ENCODE measurements around the gene SLC1A7. TPM values are rescaled to one million over a fixed set of nuclear protein-coding genes. Genes with fewer than 3 reads are reported as not detected.

Gene SLC1A7
- polyA plus RNA-seq, 3 donors from 2014 or later: 2.1 to 6.4 (median 4.8) TPM

- Mint-ChIP-seq H3K27me3 (ENCODE audit: low read depth in 3 of 3) (peaks cover 2 to 6% (median 5%) of the 10 kb centered on the region in 3 donors), H3K4me3 (peak overlapping the region in 4 of 5 donors; percentile 41 to 61 (median 50)), H3K36me3 (no peaks in the 10 kb centered on the region), H3K9me3 (no peaks in the 10 kb centered on the region), H3K4me1 (peaks cover 57 to 58% of the 10 kb centered on the region in 2 donors), H3K27ac (peak overlapping the region; percentile 78 to 91 (median 84))
- peak in 1 of 3 donors; percentile 35 for DNase-seq
These were observed 16.6 kb downstream of the SLC1A7 start for GRCh38 chr1:53125623-53126360.

DNA sequence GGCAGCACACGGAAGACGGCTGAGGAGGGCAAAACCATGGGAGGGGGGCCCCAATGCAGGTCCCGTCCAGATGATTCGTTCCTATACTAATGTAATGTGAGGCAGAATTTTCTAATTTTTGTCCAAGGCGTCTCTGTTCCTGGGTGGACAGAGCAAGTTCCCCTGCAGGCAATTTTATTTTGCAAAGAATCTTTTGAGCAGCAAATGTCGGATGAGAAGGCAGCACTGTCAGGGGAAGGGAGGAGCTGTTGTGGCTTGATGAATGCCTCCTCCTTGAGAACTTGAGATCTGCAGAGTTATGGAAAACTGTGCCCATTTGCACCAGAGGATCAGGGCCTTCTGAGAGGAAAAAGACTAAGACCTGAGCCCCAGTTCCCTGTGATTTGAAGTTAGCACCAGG lies 17.3 kb downstream of the SLC1A7 start:
- H3K36me3 Mint-ChIP-seq: no peaks in the 10 kb centered on the region
- no peak for DNase-seq
- peaks cover 53 to 56% of the 10 kb centered on the region in 2 donors for H3K4me1 Mint-ChIP-seq
- no peaks in the 10 kb centered on the region for H3K9me3 Mint-ChIP-seq
- peak overlapping the region in 3 of 5 donors; percentile 1 to 44 (median 9) for H3K4me3 Mint-ChIP-seq
- peaks cover 2 to 6% (median 5%) of the 10 kb centered on the region in 3 donors for H3K27me3 Mint-ChIP-seq (ENCODE audit: low read depth in 3 of 3)
- peak overlapping the region; percentile 43 to 91 (median 79) for H3K27ac Mint-ChIP-seq

DNA sequence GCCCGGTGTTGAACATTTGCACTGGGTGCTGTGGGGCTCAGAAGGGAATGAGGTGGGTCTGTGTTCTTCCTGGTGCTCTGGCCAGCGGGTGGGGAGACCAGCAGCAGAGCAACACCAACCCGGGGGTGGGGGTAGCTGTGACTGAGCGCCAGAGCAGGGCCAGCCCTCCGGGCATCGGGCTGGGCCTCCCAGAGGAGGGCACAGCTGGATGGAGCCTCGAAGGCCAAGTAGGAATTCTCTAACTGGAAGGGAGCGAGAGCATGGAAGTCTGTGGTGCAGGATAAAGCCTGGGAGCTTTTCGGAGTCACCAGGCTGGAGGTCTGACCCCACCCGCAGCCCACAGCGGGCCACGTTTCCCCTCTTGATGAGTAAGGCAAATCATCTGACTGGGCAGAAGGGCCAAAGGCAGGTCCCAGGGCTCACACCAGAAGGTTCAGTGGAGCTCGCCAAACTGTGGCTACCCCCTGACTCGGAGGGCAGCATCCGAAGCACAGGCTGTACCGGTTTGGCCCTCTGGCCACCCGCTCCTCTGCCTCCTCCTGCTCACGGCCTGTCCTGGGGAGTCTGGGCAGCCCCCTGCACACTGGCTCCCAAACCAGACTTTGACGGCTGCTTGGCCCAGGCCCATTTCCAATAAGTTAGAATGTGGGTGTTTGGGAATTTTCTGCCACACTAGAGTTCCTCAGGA lies 18.8 kb downstream of the SLC1A7 start:
- Mint-ChIP-seq H3K9me3 (no peaks in the 10 kb centered on the region), H3K4me3 (no peak overlapping the region), H3K36me3 (no peaks in the 10 kb centered on the region), H3K27ac (no peak overlapping the region), H3K27me3 (ENCODE audit: low read depth in 3 of 3) (peaks cover 2 to 5% (median 5%) of the 10 kb centered on the region in 3 donors), H3K4me1 (peaks cover 44% of the 10 kb centered on the region in 2 donors)
- DNase-seq: no peak

DNA sequence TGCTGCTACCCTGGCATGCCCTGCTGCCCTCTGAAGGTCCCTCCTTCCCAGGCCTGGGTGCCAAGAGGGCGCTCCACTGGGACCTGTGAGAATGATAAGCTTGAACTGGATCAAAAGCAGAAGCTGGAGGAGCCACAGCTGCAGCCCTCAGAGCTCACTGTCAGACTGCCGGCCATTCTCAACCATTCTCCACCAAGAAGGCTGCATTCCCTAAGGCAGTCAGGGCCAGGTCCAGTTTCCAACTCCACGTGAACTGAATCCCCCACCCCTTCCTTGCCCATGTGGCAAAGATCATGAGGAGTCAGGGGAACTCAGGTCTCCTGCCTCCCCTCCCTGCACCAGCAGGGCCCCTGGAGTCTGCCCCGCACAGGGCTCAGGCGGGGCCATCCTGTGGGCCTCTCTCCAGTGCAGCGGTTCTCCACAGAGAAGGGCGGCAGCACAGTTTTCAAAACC lies 19.5 kb downstream of the SLC1A7 start:
- H3K4me3 Mint-ChIP-seq: no peak overlapping the region
- no peak overlapping the region for H3K27ac Mint-ChIP-seq
- H3K27me3 Mint-ChIP-seq (ENCODE audit: low read depth in 3 of 3): peaks cover 2 to 5% (median 3%) of the 10 kb centered on the region in 3 donors
- H3K9me3 Mint-ChIP-seq: no peaks in the 10 kb centered on the region
- DNase-seq: no peak
- no peaks in the 10 kb centered on the region for H3K36me3 Mint-ChIP-seq
- H3K4me1 Mint-ChIP-seq: peaks cover 38% of the 10 kb centered on the region in 2 donors

- peaks cover 0 to 6% (median 2%) of the 10 kb centered on the region in 3 donors for H3K27me3 Mint-ChIP-seq (ENCODE audit: low read depth in 3 of 3)
These were observed 20.1 kb downstream of the SLC1A7 start for GRCh38 chr1:53122201-53122885.

GRCh38 chr1:53121319-53122172 lies 20.9 kb downstream of the SLC1A7 start:
- H3K4me1 Mint-ChIP-seq: peaks cover 24 to 26% of the 10 kb centered on the region in 2 donors
- peak overlapping the region in 1 of 6 donors; percentile 58 for H3K27ac Mint-ChIP-seq
- H3K9me3 Mint-ChIP-seq: no peaks in the 10 kb centered on the region
- H3K27me3 Mint-ChIP-seq (ENCODE audit: low read depth in 3 of 3): peaks cover 2 to 6% (median 3%) of the 10 kb centered on the region in 3 donors
- no peaks in the 10 kb centered on the region for H3K36me3 Mint-ChIP-seq
- H3K4me3 Mint-ChIP-seq: no peak overlapping the region
- DNase-seq: no peak

More at GRCh38 chr1:53122201-53122885, 20.1 kb downstream of the SLC1A7 start:
- Mint-ChIP-seq H3K9me3 (no peaks in the 10 kb centered on the region), H3K27ac (no peak overlapping the region), H3K4me3 (no peak overlapping the region), H3K36me3 (no peaks in the 10 kb centered on the region), H3K4me1 (peaks cover 32% of the 10 kb centered on the region in 2 donors)
- DNase-seq: no peak

DNA sequence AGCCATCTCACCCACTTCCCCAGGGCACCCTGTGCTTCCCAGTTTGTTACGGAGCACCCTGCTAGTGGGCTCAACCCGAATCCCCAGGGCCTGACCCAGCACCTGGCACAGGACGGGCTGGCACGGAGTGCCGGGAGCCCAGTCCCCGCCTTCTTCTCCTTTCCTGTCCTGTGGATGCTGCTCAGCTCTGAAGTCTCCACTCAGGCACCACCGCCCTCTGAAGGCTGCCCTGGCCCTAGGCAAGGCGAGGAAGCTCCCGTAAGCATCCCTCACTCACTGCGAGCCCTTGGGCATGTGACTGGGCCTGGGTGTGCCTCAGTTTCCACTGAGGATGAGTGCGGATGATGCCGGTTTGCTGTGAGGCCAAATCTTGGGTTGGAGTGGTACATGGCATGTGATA lies 21.8 kb downstream of the SLC1A7 start:
- no peak overlapping the region for H3K27ac Mint-ChIP-seq

DNA sequence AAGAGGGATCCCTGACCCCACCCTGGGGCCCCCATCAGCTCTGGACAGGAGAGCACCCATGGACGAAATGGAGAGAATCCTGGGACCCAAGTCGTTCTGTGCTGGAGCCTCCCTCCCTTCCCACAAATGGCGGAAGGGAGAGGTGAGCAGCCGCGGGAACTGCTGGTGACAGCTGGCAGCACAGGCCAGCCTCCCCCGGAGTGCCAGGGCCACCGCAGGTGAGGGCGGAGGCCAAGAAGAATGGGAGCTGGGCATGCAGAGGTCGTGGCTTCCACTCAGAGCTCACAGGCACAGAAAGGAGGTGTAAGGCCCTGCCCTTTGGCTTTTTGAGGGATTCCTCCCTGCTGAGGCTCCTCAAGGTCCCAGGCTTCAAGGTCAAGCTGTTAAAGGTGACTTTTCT lies 24.6 kb downstream of the SLC1A7 start:
- DNase-seq: no peak
- H3K27ac Mint-ChIP-seq: no peak overlapping the region
- no peaks in the 10 kb centered on the region for H3K9me3 Mint-ChIP-seq
- no peak overlapping the region for H3K4me3 Mint-ChIP-seq
- H3K4me1 Mint-ChIP-seq: no peaks in the 10 kb centered on the region
- peaks cover 0 to 3% (median 3%) of the 10 kb centered on the region in 3 donors for H3K27me3 Mint-ChIP-seq (ENCODE audit: low read depth in 3 of 3)
- H3K36me3 Mint-ChIP-seq: no peaks in the 10 kb centered on the region

More for the DNA sequence above, 21.8 kb downstream of the SLC1A7 start:
- peaks cover 15 to 17% of the 10 kb centered on the region in 2 donors for H3K4me1 Mint-ChIP-seq
- H3K9me3 Mint-ChIP-seq: no peaks in the 10 kb centered on the region
- no peak overlapping the region for H3K4me3 Mint-ChIP-seq
- no peak for DNase-seq
- no peaks in the 10 kb centered on the region for H3K36me3 Mint-ChIP-seq
- H3K27me3 Mint-ChIP-seq (ENCODE audit: low read depth in 3 of 3): peaks cover 0 to 6% (median 3%) of the 10 kb centered on the region in 3 donors

DNA sequence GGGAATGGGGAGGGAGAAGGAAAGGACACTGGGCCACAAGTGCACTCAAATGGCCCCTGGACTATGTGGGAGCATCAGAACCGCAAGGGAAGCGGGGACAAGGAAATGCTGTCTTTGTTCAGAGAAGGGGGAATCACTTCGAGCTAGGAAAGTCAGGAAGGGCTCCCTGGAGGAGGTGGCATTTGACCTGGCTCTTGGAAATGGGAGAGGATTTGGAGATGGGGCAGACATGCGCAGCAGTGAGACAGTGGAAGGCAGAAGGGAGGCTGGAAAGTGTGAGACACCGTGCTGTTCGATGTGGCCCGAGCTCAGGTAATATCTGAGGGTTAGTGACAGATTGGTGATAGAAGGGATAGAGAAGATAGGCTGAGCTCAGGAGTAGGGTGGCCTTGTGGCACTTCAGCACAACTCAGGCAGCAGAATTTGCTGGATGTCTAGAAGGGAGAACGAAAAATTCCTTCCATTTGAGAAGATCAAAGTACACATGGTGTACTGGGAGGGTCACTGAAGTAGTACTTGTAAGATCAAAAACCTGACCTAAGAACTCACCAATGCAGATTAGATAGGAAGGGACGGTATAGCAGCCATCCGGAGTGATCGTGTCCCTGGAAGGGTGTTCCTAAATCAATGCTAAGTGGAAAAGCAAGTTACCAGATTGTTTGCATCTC lies 25.4 kb downstream of the SLC1A7 start:
- Mint-ChIP-seq H3K4me1 (no peaks in the 10 kb centered on the region), H3K9me3 (no peaks in the 10 kb centered on the region), H3K4me3 (no peak overlapping the region), H3K36me3 (no peaks in the 10 kb centered on the region), H3K27me3 (ENCODE audit: low read depth in 3 of 3) (peaks cover 0 to 3% (median 3%) of the 10 kb centered on the region in 3 donors), H3K27ac (peak overlapping the region in 2 of 6 donors; percentile 20 to 64)
- no peak for DNase-seq

DNA sequence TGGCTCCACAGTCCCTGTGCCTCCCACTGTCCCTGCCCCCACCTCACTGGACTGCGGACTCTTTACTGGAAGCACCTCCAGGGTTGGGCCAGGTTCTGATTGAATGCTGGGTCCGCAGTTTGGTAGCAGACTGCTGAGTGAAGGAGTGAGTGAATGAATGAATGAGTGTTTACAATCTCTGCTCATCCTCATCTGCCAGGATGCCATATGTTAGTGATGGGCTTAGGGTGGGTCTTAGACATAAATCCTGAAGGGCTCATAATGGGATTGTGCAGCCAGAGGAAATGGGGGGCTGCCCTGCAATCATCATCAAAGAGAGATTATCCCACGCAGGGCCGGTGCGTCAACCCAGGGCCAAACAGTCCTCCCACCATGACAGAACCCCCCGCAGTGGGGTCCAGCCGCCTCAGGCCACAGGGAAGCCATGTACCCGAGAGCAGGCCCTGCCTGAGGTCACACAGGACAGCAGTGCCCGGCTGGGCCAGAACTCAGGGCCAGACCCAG lies 26.1 kb downstream of the SLC1A7 start:
- Mint-ChIP-seq H3K27ac (no peak overlapping the region), H3K4me1 (peaks cover 2 to 5% of the 10 kb centered on the region in 2 donors), H3K9me3 (no peaks in the 10 kb centered on the region), H3K4me3 (no peak overlapping the region), H3K36me3 (no peaks in the 10 kb centered on the region), H3K27me3 (ENCODE audit: low read depth in 3 of 3) (peaks cover 0 to 3% (median 2%) of the 10 kb centered on the region in 3 donors)
- no peak for DNase-seq

- H3K4me1 Mint-ChIP-seq: peaks cover 9 to 13% of the 10 kb centered on the region in 2 donors
- DNase-seq: no peak
- peaks cover 0 to 3% (median 1%) of the 10 kb centered on the region in 3 donors for H3K27me3 Mint-ChIP-seq (ENCODE audit: low read depth in 3 of 3)
- H3K4me3 Mint-ChIP-seq: no peak overlapping the region
- H3K9me3 Mint-ChIP-seq: no peaks in the 10 kb centered on the region
- no peaks in the 10 kb centered on the region for H3K36me3 Mint-ChIP-seq
- no peak overlapping the region for H3K27ac Mint-ChIP-seq
These were observed 26.8 kb downstream of the SLC1A7 start for GRCh38 chr1:53115403-53116306.

All from immature natural killer cell (primary cell).